Subcutaneous abdominal adipose tissue (tissue), 5 donors: ENCODE measurements around the gene MYRF.
A peak's percentile ranks its signal among the peaks of the same experiment; 100 is the strongest.

Source experiments
- H3K27ac ChIP-seq: one replicate; pipeline ENCODE4 v1.7.0; 2013; ENCODE audit warnings: low read depth, mild to moderate bottlenecking, inconsistent platforms, low read length, moderate library complexity
- H3K27me3 ChIP-seq, 5 donors: one replicate each; pipeline ENCODE4 v1.7.0; 2013; ENCODE audit warnings: low read length in 5 of 5, inconsistent platforms in 1 of 5; ENCODE audit not compliant: control insufficient read depth in 5 of 5, insufficient read depth in 4 of 5
- H3K36me3 ChIP-seq, 5 donors: one replicate each; pipeline ENCODE4 v1.7.0; 2013; ENCODE audit warnings: low read length in 5 of 5; ENCODE audit not compliant: control insufficient read depth in 5 of 5, insufficient read depth in 5 of 5
- H3K4me1 ChIP-seq, 5 donors: one replicate each; pipeline ENCODE4 v1.7.0; 2013; ENCODE audit warnings: low read length in 5 of 5, mild to moderate bottlenecking in 3 of 5, moderate library complexity in 1 of 5; ENCODE audit not compliant: control insufficient read depth in 5 of 5, insufficient read depth in 5 of 5
- H3K4me3 ChIP-seq, 5 donors: one replicate each; pipeline ENCODE4 v1.7.0; 2013; ENCODE audit warnings: low read length in 5 of 5, low read depth in 1 of 5
- H3K9ac ChIP-seq, 5 donors: one replicate each; pipeline ENCODE4 v1.7.0; 2013; ENCODE audit warnings: low read length in 5 of 5, mild to moderate bottlenecking in 4 of 5, moderate library complexity in 3 of 5
- H3K9me3 ChIP-seq, 5 donors: one replicate each; pipeline ENCODE4 v1.7.0; 2013; ENCODE audit warnings: low read length in 5 of 5; ENCODE audit not compliant: control insufficient read depth in 5 of 5
- donor health status: healthy.
- donor health status: healthy.
- donor health status: healthy.
- donor health status: healthy.
- donor health status: healthy.

MYRF gene

DNA sequence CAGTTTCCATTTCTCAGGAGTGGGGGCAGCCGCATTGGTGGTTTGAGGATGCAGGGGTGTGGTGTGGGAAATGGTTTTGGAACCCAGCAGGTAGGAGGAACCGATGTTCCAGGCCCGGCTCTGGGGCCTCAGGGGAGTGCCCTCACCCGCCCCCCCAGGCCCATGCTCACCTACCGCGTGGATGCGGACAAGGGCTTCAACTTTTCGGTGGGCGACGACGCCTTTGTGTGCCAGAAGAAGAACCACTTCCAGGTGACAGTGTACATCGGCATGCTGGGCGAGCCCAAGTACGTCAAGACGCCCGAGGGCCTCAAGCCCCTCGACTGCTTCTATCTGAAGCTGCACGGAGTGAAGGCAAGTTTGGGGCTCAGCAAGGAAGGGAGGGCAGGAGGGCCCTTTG is 21.4 kb downstream of the MYRF start:
- peaks cover 0 to 19% (median 13%) of the 10 kb centered on the region in 5 donors for H3K4me1 ChIP-seq
- peaks cover 0 to 15% (median 7%) of the 10 kb centered on the region in 5 donors for H3K27me3 ChIP-seq
- H3K36me3 ChIP-seq, result no peaks in the 10 kb centered on the region
- no peaks in the 10 kb centered on the region for H3K9me3 ChIP-seq
- no peak overlapping the region for H3K4me3 ChIP-seq
- H3K27ac ChIP-seq, result no peak overlapping the region
- H3K9ac ChIP-seq, result no peak overlapping the region

DNA sequence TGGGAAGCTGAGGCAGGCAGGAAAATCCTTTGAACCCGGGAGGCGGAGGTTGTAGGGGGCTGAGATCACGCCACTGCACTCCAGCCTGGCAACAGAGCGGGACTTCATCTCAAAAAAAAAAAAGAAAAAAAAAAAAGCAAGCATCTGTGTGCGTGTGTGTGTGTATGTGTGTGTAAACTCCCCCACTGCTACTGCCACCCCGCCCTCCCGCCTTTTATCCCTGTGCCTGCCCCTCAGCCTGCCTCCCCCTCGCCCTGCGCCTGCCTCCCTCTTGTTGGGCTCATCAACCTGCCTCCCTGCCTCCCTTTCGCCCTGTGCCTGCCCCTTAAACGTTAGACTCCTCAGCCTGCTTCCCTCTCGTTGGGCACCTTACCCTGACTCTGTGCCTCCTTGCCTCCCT is 22.0 kb downstream of the MYRF start:
- Histone ChIP-seq H3K4me1 (peaks cover 0 to 19% (median 13%) of the 10 kb centered on the region in 5 donors), H3K36me3 (no peaks in the 10 kb centered on the region), H3K27ac (no peak overlapping the region), H3K9ac (no peak overlapping the region), H3K27me3 (peaks cover 0 to 15% (median 6%) of the 10 kb centered on the region in 5 donors), H3K9me3 (no peaks in the 10 kb centered on the region), H3K4me3 (no peak overlapping the region)

DNA sequence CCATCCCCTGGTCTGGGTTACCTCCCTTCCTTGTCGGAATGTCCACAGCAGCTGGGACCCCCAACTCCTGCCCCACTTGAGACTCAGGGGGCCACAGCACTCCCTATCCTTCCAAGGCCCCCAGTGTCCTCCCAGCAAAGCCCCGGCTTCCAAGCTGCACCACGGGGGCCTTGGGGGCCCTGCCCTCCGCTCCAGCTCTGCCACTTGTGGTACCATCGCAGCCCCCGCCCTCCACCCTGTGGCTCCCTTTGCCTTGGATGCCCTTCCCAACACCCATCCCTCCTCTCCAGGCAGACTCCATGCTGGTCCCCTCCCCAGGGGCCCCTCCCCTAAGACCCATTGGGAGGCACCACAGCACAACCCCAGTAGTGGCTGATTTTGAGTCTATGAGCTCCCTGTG is 22.7 kb downstream of the MYRF start:
- H3K4me1 ChIP-seq, result peaks cover 0 to 19% (median 13%) of the 10 kb centered on the region in 5 donors
- no peaks in the 10 kb centered on the region for H3K36me3 ChIP-seq
- peaks cover 0 to 15% (median 7%) of the 10 kb centered on the region in 5 donors for H3K27me3 ChIP-seq
- H3K9ac ChIP-seq, result no peak overlapping the region
- H3K27ac ChIP-seq, result no peak overlapping the region
- H3K9me3 ChIP-seq, result no peaks in the 10 kb centered on the region
- H3K4me3 ChIP-seq, result no peak overlapping the region

DNA sequence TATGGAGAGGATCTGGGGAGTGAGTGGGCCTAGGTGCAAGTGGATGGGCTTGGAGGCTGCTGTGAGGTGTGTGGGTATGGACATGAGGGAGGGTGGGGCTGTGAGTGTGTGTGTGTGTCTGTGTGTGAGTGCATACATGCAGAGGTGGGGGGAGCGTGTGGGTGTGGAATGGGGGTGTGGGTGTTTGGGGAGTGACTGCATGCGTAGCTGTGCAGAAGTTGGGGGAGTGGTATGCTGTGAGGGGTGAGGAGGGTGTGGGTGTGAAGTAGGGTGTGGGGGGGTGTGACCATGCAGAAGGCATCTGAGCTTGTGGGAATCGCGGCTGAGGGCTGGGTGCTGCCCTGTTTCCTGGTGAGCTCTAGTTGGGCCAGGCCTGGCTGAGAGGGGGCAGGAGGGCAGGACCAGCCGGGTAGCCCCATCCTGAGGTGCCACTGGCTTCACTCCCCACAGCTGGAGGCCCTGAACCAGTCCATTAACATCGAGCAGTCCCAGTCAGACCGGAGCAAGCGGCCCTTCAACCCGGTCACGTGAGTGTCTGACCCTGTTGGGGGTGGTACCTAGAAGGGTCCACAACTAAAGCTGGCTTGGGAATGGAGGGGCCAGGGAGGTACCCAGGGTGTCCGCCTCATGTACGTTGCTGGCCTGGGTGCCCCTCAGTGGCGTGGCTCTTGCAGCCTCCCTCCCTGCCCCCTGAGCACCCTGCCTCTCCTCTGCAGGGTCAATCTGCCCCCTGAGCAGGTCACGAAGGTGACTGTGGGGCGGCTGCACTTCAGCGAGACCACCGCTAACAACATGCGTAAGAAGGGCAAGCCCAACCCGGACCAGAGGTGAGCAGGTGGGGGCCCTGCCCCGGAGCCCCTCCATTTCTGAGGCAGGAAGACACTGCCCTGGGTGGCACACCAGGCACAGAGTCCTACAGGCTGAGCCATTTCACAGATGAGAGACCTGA is 23.4 kb downstream of the MYRF start:
- no peak overlapping the region for H3K4me3 ChIP-seq
- no peak overlapping the region for H3K27ac ChIP-seq
- H3K9ac ChIP-seq, result no peak overlapping the region
- no peaks in the 10 kb centered on the region for H3K36me3 ChIP-seq
- no peaks in the 10 kb centered on the region for H3K9me3 ChIP-seq
- peaks cover 0 to 15% (median 7%) of the 10 kb centered on the region in 5 donors for H3K27me3 ChIP-seq
- H3K4me1 ChIP-seq, result peaks cover 0 to 19% (median 13%) of the 10 kb centered on the region in 5 donors

DNA sequence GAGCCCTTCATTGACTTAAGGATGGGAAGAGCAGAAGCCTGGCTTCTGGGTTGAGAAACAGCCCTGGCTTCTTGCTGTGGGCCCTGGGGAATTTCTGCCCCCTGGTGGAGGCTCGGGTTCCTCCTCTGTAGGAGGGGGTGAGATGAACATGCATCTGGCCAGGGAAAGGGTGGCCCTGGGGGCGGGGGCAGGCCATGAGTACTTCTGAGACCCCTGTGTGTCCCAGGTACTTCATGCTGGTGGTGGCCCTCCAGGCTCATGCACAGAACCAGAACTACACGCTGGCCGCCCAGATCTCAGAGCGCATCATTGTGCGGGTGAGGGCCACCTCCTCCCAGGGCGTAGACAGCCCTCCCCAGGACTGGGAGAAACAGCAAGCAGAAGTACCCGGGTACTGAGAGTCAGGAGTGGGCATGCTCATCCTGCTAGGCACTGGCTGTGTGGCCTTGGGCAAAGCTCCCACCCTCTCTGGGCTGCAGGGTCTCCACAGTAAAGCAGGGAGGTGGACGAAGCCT is 24.2 kb downstream of the MYRF start:
- Histone ChIP-seq H3K27me3 (peaks cover 0 to 15% (median 7%) of the 10 kb centered on the region in 5 donors), H3K9me3 (no peaks in the 10 kb centered on the region), H3K4me1 (peaks cover 0 to 19% (median 13%) of the 10 kb centered on the region in 5 donors), H3K36me3 (no peaks in the 10 kb centered on the region), H3K9ac (no peak overlapping the region), H3K4me3 (peak overlapping the region in 2 of 5 donors; percentile 11 to 35), H3K27ac (no peak overlapping the region)

DNA sequence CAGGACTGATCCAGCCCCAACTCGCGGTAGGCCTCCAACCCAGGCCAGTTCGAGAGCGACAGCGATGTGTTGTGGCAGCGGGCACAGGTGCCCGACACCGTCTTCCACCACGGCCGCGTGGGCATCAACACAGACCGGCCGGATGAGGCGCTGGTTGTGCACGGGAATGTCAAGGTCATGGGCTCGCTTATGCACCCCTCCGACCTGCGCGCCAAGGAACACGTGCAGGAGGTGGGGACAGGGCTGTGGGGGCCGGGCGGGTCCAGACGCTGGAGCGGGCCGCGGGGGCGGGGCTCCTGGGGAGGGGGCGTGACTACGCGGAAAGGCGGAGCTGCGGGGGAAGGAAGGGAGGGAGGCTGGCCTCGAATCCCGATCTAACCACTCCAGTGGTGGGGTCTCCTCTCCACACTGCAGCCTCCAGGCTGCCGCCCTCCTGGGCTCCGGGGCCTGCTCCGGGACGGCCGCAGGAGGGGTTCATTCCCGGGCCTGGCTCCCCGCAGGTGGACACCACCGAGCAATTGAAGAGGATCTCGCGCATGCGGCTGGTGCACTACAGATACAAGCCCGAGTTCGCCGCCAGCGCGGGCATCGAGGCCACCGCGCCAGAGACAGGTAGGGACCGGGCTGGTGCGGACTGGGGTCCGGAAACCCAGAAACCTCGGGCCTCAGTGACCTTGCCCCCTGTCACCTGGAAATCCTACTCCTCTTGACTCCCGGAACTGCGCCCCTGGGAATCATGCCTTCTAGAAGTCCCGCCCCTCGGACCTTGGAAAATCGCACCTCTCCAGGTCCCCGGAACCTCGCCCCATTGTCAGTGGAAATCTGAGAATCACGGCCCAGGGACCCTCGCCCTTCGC is 25.0 kb downstream of the MYRF start:
- H3K4me3 ChIP-seq, result peak overlapping the region in 3 of 5 donors; percentile 11 to 35 (median 29)
- H3K27ac ChIP-seq, result no peak overlapping the region

DNA sequence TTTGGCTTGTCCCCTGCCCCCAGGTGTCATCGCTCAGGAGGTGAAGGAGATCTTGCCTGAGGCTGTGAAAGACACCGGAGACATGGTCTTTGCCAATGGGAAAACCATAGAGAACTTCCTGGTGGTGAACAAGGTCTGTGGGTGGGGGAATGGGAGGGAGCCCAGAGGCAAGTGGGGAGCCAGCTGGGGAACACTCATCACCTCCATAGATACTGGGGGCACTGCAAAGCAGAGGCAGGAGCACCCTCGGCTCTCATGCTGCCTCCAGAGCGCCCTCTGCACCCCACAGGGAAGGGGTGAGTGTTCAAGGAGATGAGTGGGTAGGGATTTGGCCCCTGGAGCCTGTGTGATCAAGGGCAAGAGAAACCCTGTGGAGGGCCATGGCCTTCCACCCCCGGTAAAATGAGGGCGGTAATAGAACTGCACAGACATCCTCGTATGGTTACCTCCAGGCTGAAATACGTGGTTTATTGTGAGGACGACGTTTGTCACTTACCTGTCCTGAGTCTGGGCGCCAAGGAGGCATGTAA is 26.0 kb downstream of the MYRF start:
- Histone ChIP-seq H3K9me3 (no peaks in the 10 kb centered on the region), H3K27me3 (peaks cover 0 to 15% (median 7%) of the 10 kb centered on the region in 5 donors), H3K4me3 (no peak overlapping the region), H3K4me1 (peaks cover 0 to 13% (median 10%) of the 10 kb centered on the region in 5 donors), H3K9ac (no peak overlapping the region), H3K36me3 (peaks cover 0 to 10% (median 0%) of the 10 kb centered on the region in 5 donors), H3K27ac (no peak overlapping the region)

More for the DNA sequence above, 25.0 kb downstream of the MYRF start:
- no peak overlapping the region for H3K9ac ChIP-seq
- H3K36me3 ChIP-seq, result peaks cover 0 to under 1% (median 0%) of the 10 kb centered on the region in 5 donors
- H3K4me1 ChIP-seq, result peaks cover 0 to 14% (median 10%) of the 10 kb centered on the region in 5 donors
- H3K9me3 ChIP-seq, result no peaks in the 10 kb centered on the region
- peaks cover 0 to 15% (median 7%) of the 10 kb centered on the region in 5 donors for H3K27me3 ChIP-seq

DNA sequence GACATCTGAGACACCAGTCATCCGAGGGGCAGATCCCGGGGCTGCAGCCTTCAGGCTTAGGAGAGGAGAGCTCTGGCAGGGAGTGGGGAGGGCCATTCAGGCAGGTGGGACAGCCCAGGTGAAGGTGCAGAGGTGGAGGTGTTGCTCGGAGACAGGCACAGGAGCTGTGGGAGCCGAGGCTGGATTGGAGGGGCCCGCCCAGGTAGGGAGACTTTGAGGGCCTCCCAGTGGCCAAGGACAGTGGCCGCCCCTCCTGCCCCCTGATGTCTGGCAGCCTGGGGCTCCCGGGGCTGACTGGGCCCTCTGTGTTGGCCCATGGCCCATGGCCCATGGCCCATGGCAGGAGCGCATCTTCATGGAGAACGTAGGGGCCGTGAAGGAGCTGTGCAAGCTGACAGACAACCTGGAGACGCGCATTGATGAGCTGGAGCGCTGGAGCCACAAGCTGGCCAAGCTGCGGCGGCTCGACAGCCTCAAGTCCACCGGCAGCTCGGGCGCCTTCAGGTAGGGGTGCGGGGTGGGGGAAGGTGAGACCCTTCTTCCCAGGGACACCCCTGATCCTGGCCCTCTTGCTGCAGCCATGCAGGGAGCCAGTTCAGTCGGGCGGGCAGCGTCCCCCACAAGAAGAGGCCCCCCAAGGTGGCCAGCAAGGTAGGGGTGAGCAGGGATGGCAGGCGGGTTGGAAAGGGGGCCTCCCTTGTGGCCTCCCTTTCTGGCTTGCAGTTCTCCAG is 26.6 kb downstream of the MYRF start:
- peaks cover 0 to 15% (median 7%) of the 10 kb centered on the region in 5 donors for H3K27me3 ChIP-seq
- H3K9me3 ChIP-seq, result no peaks in the 10 kb centered on the region
- no peak overlapping the region for H3K4me3 ChIP-seq
- H3K9ac ChIP-seq, result no peak overlapping the region
- peaks cover 0 to 13% (median 10%) of the 10 kb centered on the region in 5 donors for H3K4me1 ChIP-seq
- H3K27ac ChIP-seq, result no peak overlapping the region
- H3K36me3 ChIP-seq, result peaks cover 0 to 13% (median 2%) of the 10 kb centered on the region in 5 donors
